Activated naive CD8-positive, alpha-beta T cell treated with anti-CD3 and anti-CD28 coated beads for 36 hours (primary cell): ENCODE results near the gene SLC28A1. TPM values are rescaled to one million over a fixed set of nuclear protein-coding genes. Genes with fewer than 3 reads are reported as not detected.
A peak's percentile ranks its signal among the peaks of the same experiment; 100 is the strongest.
"Not testable (repeated sequence)": the region's sequence is repeated elsewhere in the genome, so short reads cannot be mapped to it uniquely, and the experiment has no call there.

Experiments used
- DNase-seq: peaks from one replicate; pipeline ENCODE4 v3.0.0; 2021
- H3K27ac Mint-ChIP-seq: one replicate; pipeline ENCODE4 v1.8.0; 2022; ENCODE audit warnings: mild to moderate bottlenecking, moderate library complexity, mixed read lengths
- H3K27me3 Mint-ChIP-seq: one replicate; pipeline ENCODE4 v1.8.0; 2022; ENCODE audit warnings: mild to moderate bottlenecking, mixed read lengths
- H3K36me3 Mint-ChIP-seq: one replicate; pipeline ENCODE4 v1.8.0; 2021; ENCODE audit warnings: mild to moderate bottlenecking, mixed read lengths
- H3K4me1 Mint-ChIP-seq: one replicate; pipeline ENCODE4 v1.8.0; 2021; ENCODE audit warnings: mixed read lengths
- H3K4me3 Mint-ChIP-seq: one replicate; pipeline ENCODE4 v1.8.0; 2022; ENCODE audit warnings: mild to moderate bottlenecking, moderate library complexity, mixed read lengths
- H3K9me3 Mint-ChIP-seq: one replicate; pipeline ENCODE4 v1.8.0; 2022; ENCODE audit warnings: mixed read lengths
- total RNA-seq, 2 experiments: library from RNA; stranded (reverse); gene quantifications; one replicate each; pipeline ENCODE4 v1.2.3, GENCODE V29; 2021

SLC28A1 gene
- total RNA-seq, 2 experiments from 2014 or later, result not detected

GRCh38 chr15:84872009-84872910, 12.2 kb upstream of the SLC28A1 start:
- H3K27me3 Mint-ChIP-seq, result no peaks in the 10 kb centered on the region
- H3K4me3 Mint-ChIP-seq, result no peak overlapping the region
- no peak for DNase-seq
- H3K4me1 Mint-ChIP-seq, result no peaks in the 10 kb centered on the region
- no peak overlapping the region for H3K27ac Mint-ChIP-seq
- no peaks in the 10 kb centered on the region for H3K36me3 Mint-ChIP-seq
- no peaks in the 10 kb centered on the region for H3K9me3 Mint-ChIP-seq

GRCh38 chr15:84873997-84874396, 10.5 kb upstream of the SLC28A1 start:
- H3K27ac Mint-ChIP-seq, result no peak overlapping the region
- no peak for DNase-seq
- H3K27me3 Mint-ChIP-seq, result no peaks in the 10 kb centered on the region
- H3K36me3 Mint-ChIP-seq, result no peaks in the 10 kb centered on the region
- no peaks in the 10 kb centered on the region for H3K9me3 Mint-ChIP-seq
- no peak overlapping the region for H3K4me3 Mint-ChIP-seq
- no peaks in the 10 kb centered on the region for H3K4me1 Mint-ChIP-seq

GRCh38 chr15:84874981-84875699, 9.3 kb upstream of the SLC28A1 start:
- DNase-seq, result no peak
- Mint-ChIP-seq H3K27me3 (no peaks in the 10 kb centered on the region), H3K9me3 (no peaks in the 10 kb centered on the region), H3K36me3 (no peaks in the 10 kb centered on the region), H3K4me3 (no peak overlapping the region), H3K27ac (no peak overlapping the region), H3K4me1 (no peaks in the 10 kb centered on the region)

GRCh38 chr15:84876269-84876668, 8.2 kb upstream of the SLC28A1 start:
- DNase-seq, result no peak
- H3K4me1 Mint-ChIP-seq, result no peaks in the 10 kb centered on the region
- H3K36me3 Mint-ChIP-seq, result no peaks in the 10 kb centered on the region
- no peak overlapping the region for H3K4me3 Mint-ChIP-seq
- H3K27ac Mint-ChIP-seq, result no peak overlapping the region
- no peaks in the 10 kb centered on the region for H3K9me3 Mint-ChIP-seq
- no peaks in the 10 kb centered on the region for H3K27me3 Mint-ChIP-seq

- not testable (repeated sequence) for H3K4me3 Mint-ChIP-seq, DNase-seq, H3K27ac Mint-ChIP-seq, H3K9me3 Mint-ChIP-seq, H3K36me3 Mint-ChIP-seq, H3K4me1 Mint-ChIP-seq, H3K27me3 Mint-ChIP-seq
These were observed 6.8 kb upstream of the SLC28A1 start for GRCh38 chr15:84877701-84878100.

- DNase-seq, result peak; percentile 56
- Mint-ChIP-seq H3K9me3 (no peaks in the 10 kb centered on the region), H3K27ac (no peak overlapping the region), H3K36me3 (no peaks in the 10 kb centered on the region), H3K4me1 (no peaks in the 10 kb centered on the region), H3K27me3 (no peaks in the 10 kb centered on the region), H3K4me3 (no peak overlapping the region)
These were observed 6.0 kb upstream of the SLC28A1 start for GRCh38 chr15:84878504-84878903.

- H3K27ac Mint-ChIP-seq, result no peak overlapping the region
- H3K27me3 Mint-ChIP-seq, result no peaks in the 10 kb centered on the region
- no peak for DNase-seq
- H3K4me3 Mint-ChIP-seq, result no peak overlapping the region
- H3K4me1 Mint-ChIP-seq, result no peaks in the 10 kb centered on the region
- H3K9me3 Mint-ChIP-seq, result no peaks in the 10 kb centered on the region
- no peaks in the 10 kb centered on the region for H3K36me3 Mint-ChIP-seq
These were observed 5.2 kb upstream of the SLC28A1 start for GRCh38 chr15:84879088-84879780.

- H3K36me3 Mint-ChIP-seq, result no peaks in the 10 kb centered on the region
- H3K27me3 Mint-ChIP-seq, result no peaks in the 10 kb centered on the region
- no peak overlapping the region for H3K4me3 Mint-ChIP-seq
- no peak for DNase-seq
- no peaks in the 10 kb centered on the region for H3K4me1 Mint-ChIP-seq
- no peaks in the 10 kb centered on the region for H3K9me3 Mint-ChIP-seq
- no peak overlapping the region for H3K27ac Mint-ChIP-seq
These were observed 4.5 kb upstream of the SLC28A1 start for GRCh38 chr15:84880007-84880406.

- no peak for DNase-seq
- no peaks in the 10 kb centered on the region for H3K4me1 Mint-ChIP-seq
- no peaks in the 10 kb centered on the region for H3K9me3 Mint-ChIP-seq
- H3K27ac Mint-ChIP-seq, result no peak overlapping the region
- H3K27me3 Mint-ChIP-seq, result no peaks in the 10 kb centered on the region
- no peak overlapping the region for H3K4me3 Mint-ChIP-seq
- H3K36me3 Mint-ChIP-seq, result no peaks in the 10 kb centered on the region
These were observed 3.5 kb upstream of the SLC28A1 start for GRCh38 chr15:84880822-84881519.

- Mint-ChIP-seq H3K4me1 (no peaks in the 10 kb centered on the region), H3K9me3 (no peaks in the 10 kb centered on the region), H3K4me3 (no peak overlapping the region), H3K36me3 (no peaks in the 10 kb centered on the region), H3K27me3 (no peaks in the 10 kb centered on the region), H3K27ac (no peak overlapping the region)
- DNase-seq, result no peak
These were observed 3.0 kb upstream of the SLC28A1 start for GRCh38 chr15:84881520-84881830.

GRCh38 chr15:84883466-84883865, 996 bp upstream of the SLC28A1 start:
- Mint-ChIP-seq H3K4me1 (no peaks in the 10 kb centered on the region), H3K4me3 (no peak overlapping the region), H3K27ac (no peak overlapping the region), H3K9me3 (no peaks in the 10 kb centered on the region), H3K27me3 (no peaks in the 10 kb centered on the region), H3K36me3 (no peaks in the 10 kb centered on the region)
- no peak for DNase-seq

- Mint-ChIP-seq H3K36me3 (no peaks in the 10 kb centered on the region), H3K27me3 (no peaks in the 10 kb centered on the region), H3K27ac (no peak overlapping the region), H3K4me3 (no peak overlapping the region), H3K4me1 (no peaks in the 10 kb centered on the region), H3K9me3 (no peaks in the 10 kb centered on the region)
- DNase-seq, result no peak
These were observed 1.3 kb downstream of the SLC28A1 start for GRCh38 chr15:84885801-84886200.

- DNase-seq, result no peak
- H3K4me3 Mint-ChIP-seq, result no peak overlapping the region
- no peaks in the 10 kb centered on the region for H3K9me3 Mint-ChIP-seq
- no peaks in the 10 kb centered on the region for H3K4me1 Mint-ChIP-seq
- no peaks in the 10 kb centered on the region for H3K36me3 Mint-ChIP-seq
- no peak overlapping the region for H3K27ac Mint-ChIP-seq
- no peaks in the 10 kb centered on the region for H3K27me3 Mint-ChIP-seq
These were observed 1.9 kb downstream of the SLC28A1 start for GRCh38 chr15:84886211-84886983.

GRCh38 chr15:84886984-84887299, 2.5 kb downstream of the SLC28A1 start:
- Mint-ChIP-seq H3K36me3 (no peaks in the 10 kb centered on the region), H3K4me3 (no peak overlapping the region), H3K27ac (no peak overlapping the region), H3K27me3 (no peaks in the 10 kb centered on the region), H3K4me1 (no peaks in the 10 kb centered on the region), H3K9me3 (no peaks in the 10 kb centered on the region)
- DNase-seq, result no peak
